Pancreas (tissue), 10 donors: ENCODE measurements around the gene FCN1. TPM values are rescaled to one million over a fixed set of nuclear protein-coding genes. Genes with fewer than 3 reads are reported as not detected.
A peak's percentile ranks its signal among the peaks of the same experiment; 100 is the strongest.

Experiments used
- ATAC-seq, 4 donors: fragments of 200-7000 bp; cut with Tn5 transposase; one replicate each; pipeline versions ENCODE4 v1.8.0 to v1.9.1; 2020; ENCODE audit warnings: mild to moderate bottlenecking in 4 of 4, moderate library complexity in 4 of 4
- DNase-seq, 6 donors: peaks; one replicate each; pipeline ENCODE4 v3.0.0-alpha.2; 2020
- FAIRE-seq: peaks from 2 replicates; lab custom pipeline; 2012; peaks lifted over from hg19 to GRCh38; lab: Jason Lieb, UNC
- H3K27ac ChIP-seq, 4 donors: fragments of 200-600 bp; sonication (generic); 1 replicate in 3 of 4; 2 replicates in 1 of 4; pipeline versions ENCODE4 v1.5.0 to v1.8.0; 2020
- H3K27me3 ChIP-seq, 4 donors: fragments of 200-600 bp; one replicate each; pipeline ENCODE4 v1.8.0; 2021
- H3K36me3 ChIP-seq, 3 donors: fragments of 200-600 bp; sonication (generic) in 1 of 3; one replicate each; pipeline versions ENCODE4 v1.5.0 to v1.8.0; 2020 to 2021
- H3K4me1 ChIP-seq, 3 donors: fragments of 200-600 bp; one replicate each; pipeline ENCODE4 v1.8.0; 2021
- H3K4me3 ChIP-seq, 4 donors: fragments of 200-600 bp; sonication (generic) in 2 of 4; one replicate each; pipeline versions ENCODE4 v1.5.0 to v1.8.0; 2020 to 2021
- H3K9me3 ChIP-seq, 4 donors: fragments of 200-600 bp; one replicate each; pipeline ENCODE4 v1.8.0; 2021
- WGBS, 2 donors: extraction: QIAGEN DNeasy Blood & Tissue Kit; methylation state at CpG; one replicate each; pipeline ENCODE4 v1.1.7; 2013; 5-methylcytosine and 5-hydroxymethylcytosine counted together
- intact Hi-C, 3 donors: fragments of 100-400 bp; cut with DNase I; formaldehyde crosslinking; loops; one replicate each; pipeline versions ENCODE4 v1.11.1 to v1.14.2; 2022
- polyA plus RNA-seq, 2 donors: library from polyadenylated mRNA; stranded (reverse); fragments of 200-250 nt; gene quantifications; one replicate each; pipeline ENCODE4 v1.2.3, GENCODE V29; 2013
- total RNA-seq, 6 donors: library from RNA; stranded (reverse); fragmentation: NEBNext Ultra II Directional in 4 of 6; extraction: Animal tissue kit (Norgen Biotek cat#: 25700) in 4 of 6; gene quantifications; one replicate each; pipeline versions ENCODE4 v1.2.1 to v1.2.4, GENCODE V29; 2021 to 2023
- TF ChIP-seq, protein P1 (sequence below), 4 donors: fragments of 200-600 bp; sonication (generic) in 3 of 4; IDR thresholded peaks; one replicate each; pipeline versions ENCODE4 v1.5.0 to v1.8.0; 2021; ENCODE audit warnings: antibody characterized with exemption in 4 of 4
- donor health status: healthy with polysubstance abuse.
- donor health status: DM: no; HTN: no; CAD: no; lungs with moderate emphysema.
- donor health status: DM: no; HTN: no; CAD: no.
- donor health status: control.
- donor health status: control.
- donor health status: Bipolar disorder and iron deficiency.
- donor health status: DM: yes; HTN: yes; CAD: no.
- donor health status: DM: no; HTN: no; CAD: no.
- donor health status: DM: no; HTN: no; CAD: no.
- donor health status: DM: yes; HTN: yes; CAD: no.

Gene FCN1
- total and polyA plus RNA-seq, 8 donors = 0.32 to 6.2 (median 1.0) TPM

DNA sequence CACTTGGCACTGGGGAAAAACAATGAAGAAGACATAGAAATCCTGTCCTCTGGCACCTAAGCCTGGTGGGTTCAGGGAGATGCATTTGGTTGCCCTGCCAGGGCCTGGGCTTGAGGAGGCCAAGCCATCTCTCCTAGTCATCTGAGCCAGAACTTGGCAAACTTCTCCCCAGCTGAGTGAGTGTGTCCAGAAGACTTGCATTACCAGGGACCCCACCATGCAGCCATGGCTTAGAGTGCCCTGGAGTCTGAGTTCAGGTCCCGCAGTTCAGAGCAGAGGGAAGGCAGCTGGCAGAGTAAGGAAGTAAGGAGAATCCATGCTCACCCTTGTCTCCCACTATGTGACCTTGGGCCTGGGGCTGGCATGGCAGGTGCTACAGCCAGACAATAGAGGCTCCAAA lies 37.4 kb upstream of the FCN1 start:
- WGBS, 2 donors = 94 to 100% methylated on average over 1 of the region's 1 CpG
- no peak for ATAC-seq
- H3K27me3 ChIP-seq = no peaks in the 10 kb centered on the region
- intact Hi-C loops = no loop called here
- no peak overlapping the region for H3K27ac ChIP-seq
- peak in 1 of 6 donors; percentile 25 for DNase-seq
- no peaks in the 10 kb centered on the region for H3K4me1 ChIP-seq
- FAIRE-seq = no peak
- H3K4me3 ChIP-seq = no peak overlapping the region
- TF ChIP-seq, protein P1, sequence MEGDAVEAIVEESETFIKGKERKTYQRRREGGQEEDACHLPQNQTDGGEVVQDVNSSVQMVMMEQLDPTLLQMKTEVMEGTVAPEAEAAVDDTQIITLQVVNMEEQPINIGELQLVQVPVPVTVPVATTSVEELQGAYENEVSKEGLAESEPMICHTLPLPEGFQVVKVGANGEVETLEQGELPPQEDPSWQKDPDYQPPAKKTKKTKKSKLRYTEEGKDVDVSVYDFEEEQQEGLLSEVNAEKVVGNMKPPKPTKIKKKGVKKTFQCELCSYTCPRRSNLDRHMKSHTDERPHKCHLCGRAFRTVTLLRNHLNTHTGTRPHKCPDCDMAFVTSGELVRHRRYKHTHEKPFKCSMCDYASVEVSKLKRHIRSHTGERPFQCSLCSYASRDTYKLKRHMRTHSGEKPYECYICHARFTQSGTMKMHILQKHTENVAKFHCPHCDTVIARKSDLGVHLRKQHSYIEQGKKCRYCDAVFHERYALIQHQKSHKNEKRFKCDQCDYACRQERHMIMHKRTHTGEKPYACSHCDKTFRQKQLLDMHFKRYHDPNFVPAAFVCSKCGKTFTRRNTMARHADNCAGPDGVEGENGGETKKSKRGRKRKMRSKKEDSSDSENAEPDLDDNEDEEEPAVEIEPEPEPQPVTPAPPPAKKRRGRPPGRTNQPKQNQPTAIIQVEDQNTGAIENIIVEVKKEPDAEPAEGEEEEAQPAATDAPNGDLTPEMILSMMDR (IDR thresholded peaks at IDR 0.05) = no peak
- H3K36me3 ChIP-seq = no peaks in the 10 kb centered on the region
- no peaks in the 10 kb centered on the region for H3K9me3 ChIP-seq

DNA sequence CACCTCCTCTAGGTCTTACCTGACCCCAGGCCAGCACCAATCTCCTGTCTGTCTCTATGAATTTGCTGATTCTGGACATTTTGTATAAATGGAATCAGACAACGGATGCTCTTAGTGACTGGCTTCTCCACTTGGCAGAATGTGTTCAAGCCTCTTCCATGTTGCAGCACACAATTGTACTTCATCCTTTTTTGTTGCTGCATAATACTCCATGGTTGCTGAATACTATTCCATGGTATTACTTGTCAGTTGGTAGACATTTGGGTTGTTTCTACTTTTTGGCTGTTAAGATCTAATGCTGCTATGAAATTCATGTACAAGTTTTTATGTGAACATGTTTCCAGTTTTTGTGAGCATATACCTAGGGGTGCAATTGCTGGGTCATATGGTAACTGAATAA lies 34.3 kb upstream of the FCN1 start:
- Histone ChIP-seq H3K27ac (no peak overlapping the region), H3K27me3 (no peaks in the 10 kb centered on the region), H3K36me3 (no peaks in the 10 kb centered on the region), H3K4me3 (no peak overlapping the region), H3K4me1 (no peaks in the 10 kb centered on the region), H3K9me3 (no peaks in the 10 kb centered on the region)
- DNase-seq = no peak
- no peak for FAIRE-seq
- TF ChIP-seq, protein P1 (IDR thresholded peaks at IDR 0.05) = no peak
- 79 to 88% methylated on average over 1 of the region's 1 CpG for WGBS, 2 donors
- ATAC-seq = no peak
- intact Hi-C loops = no loop called here

DNA sequence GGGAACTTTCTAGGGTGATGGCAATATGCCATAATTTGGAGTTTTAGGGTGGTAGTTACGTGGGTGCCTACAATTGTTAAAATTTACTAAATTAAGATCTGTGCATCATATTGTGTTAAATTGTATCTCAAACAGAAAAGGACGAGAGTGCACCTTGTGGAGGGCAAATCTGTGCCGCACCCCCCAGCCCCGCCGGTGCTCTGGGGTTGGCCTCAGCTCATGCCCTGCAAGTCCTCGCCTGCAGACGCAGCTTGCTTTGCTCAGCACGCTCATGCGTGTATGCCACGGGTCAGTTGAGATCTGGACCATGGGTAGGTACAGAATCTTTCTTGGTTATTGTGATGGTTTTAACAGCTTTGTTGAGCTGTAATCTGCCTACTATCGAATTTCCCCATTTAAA lies 33.7 kb upstream of the FCN1 start:
- Histone ChIP-seq H3K4me3 (no peak overlapping the region), H3K27ac (no peak overlapping the region), H3K9me3 (no peaks in the 10 kb centered on the region), H3K36me3 (no peaks in the 10 kb centered on the region), H3K4me1 (no peaks in the 10 kb centered on the region), H3K27me3 (no peaks in the 10 kb centered on the region)
- intact Hi-C loops = no loop called here
- FAIRE-seq (no peak), DNase-seq (peak in 1 of 6 donors; percentile 48), ATAC-seq (no peak)
- TF ChIP-seq, protein P1 (IDR thresholded peaks at IDR 0.05) = no peak
- 88 to 91% methylated on average over 11 of the region's 11 CpGs for WGBS, 2 donors

DNA sequence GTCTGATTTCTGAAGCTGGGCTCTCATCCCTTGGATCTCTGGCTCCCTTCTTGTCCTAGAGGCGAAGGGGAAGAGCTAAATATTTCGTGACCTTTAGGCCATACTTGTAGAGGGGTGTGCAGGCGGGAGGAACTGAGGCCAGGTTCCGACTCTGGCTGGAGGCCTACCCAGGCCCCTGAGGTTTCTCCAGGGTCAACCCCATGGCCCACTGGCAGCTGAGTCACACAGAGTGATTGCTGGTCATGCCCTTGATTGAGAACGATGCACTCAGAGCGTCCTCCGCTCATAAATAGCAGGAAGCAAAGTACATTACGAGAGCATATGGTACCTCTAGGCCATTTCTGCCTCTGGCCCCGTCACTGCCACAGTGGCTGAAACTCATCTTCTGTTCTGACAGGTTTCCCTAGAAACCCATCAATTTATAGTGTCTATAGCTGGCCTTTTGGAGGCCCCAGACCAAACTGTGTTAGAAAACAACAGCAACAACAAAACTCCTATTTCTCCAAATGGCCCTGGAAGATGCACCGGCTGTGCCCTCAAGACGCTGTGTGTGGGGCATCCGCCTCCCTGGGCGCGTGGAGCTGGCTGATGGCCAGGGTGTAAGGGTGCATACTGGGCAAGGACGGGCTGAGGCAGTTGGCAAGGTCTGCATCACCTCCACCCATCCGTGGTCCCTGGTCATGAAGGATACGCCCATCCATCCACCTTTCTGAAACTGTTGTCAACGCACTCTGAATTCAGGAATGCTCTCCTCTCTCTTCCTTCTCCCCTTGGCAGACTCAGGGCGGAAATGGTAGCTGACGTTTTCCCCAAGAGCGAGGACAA lies 32.9 kb upstream of the FCN1 start:
- Histone ChIP-seq H3K4me1 (no peaks in the 10 kb centered on the region), H3K4me3 (no peak overlapping the region), H3K27ac (no peak overlapping the region), H3K9me3 (no peaks in the 10 kb centered on the region), H3K36me3 (no peaks in the 10 kb centered on the region), H3K27me3 (no peaks in the 10 kb centered on the region)
- intact Hi-C loops = no loop called here
- DNase-seq (peak in 1 of 6 donors; percentile 30), FAIRE-seq (no peak), ATAC-seq (no peak)
- WGBS, 2 donors = 82 to 87% methylated on average over 21 of the region's 21 CpGs
- TF ChIP-seq, protein P1 (IDR thresholded peaks at IDR 0.05) = no peak
